Loucy (cell line): ENCODE measurements around the gene C5AR2.

Source experiments
- EZH2phosphoT487 ChIP-seq: fragments of 200-600 bp; IDR thresholded peaks from 2 replicates; pipeline ENCODE4 v1.6.1; 2018; ENCODE audit warnings: antibody characterized with exemption, mild to moderate bottlenecking, moderate library complexity, borderline replicate concordance
- TF ChIP-seq, protein P1 (sequence below): fragments of 200-600 bp; sonication (generic); conservative IDR thresholded peaks from 2 replicates; pipeline ENCODE4 v1.5.1; 2014; ENCODE audit warnings: mild to moderate bottlenecking, antibody characterized with exemption, low read length

DNA sequence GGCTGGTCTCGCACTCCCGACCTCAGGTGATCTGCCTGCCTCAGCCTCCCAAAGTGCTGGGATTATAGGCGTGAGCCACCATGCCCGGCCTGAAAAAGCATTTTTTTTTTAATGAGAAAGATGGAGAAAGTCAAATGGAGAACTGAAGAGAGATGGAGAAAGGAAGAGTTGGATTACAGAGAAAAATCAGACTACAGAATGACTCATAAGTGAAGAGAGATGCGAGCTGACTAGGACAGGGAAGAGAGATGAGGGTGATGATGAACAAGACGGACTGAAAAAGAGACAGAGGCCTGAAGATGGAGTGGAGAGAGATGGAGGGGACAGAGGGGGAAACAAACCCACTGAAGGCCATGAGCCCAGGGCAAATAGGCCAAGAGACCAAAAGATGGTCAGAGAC, 18.7 kb downstream of the C5AR2 start:
- TF ChIP-seq, protein P1, sequence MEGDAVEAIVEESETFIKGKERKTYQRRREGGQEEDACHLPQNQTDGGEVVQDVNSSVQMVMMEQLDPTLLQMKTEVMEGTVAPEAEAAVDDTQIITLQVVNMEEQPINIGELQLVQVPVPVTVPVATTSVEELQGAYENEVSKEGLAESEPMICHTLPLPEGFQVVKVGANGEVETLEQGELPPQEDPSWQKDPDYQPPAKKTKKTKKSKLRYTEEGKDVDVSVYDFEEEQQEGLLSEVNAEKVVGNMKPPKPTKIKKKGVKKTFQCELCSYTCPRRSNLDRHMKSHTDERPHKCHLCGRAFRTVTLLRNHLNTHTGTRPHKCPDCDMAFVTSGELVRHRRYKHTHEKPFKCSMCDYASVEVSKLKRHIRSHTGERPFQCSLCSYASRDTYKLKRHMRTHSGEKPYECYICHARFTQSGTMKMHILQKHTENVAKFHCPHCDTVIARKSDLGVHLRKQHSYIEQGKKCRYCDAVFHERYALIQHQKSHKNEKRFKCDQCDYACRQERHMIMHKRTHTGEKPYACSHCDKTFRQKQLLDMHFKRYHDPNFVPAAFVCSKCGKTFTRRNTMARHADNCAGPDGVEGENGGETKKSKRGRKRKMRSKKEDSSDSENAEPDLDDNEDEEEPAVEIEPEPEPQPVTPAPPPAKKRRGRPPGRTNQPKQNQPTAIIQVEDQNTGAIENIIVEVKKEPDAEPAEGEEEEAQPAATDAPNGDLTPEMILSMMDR = no peak
- TF ChIP-seq EZH2phosphoT487 = no peak
